ENCODE measurements around the gene OR4N2. TPM values are rescaled to one million over a fixed set of nuclear protein-coding genes. Genes with fewer than 3 reads are reported as not detected.
"Not testable (repeated sequence)": the region's sequence is repeated elsewhere in the genome, so short reads cannot be mapped to it uniquely, and the experiment has no call there.

The OR4N2 gene
- total RNA-seq, 1 experiment from 2014 or later = not detected

DNA sequence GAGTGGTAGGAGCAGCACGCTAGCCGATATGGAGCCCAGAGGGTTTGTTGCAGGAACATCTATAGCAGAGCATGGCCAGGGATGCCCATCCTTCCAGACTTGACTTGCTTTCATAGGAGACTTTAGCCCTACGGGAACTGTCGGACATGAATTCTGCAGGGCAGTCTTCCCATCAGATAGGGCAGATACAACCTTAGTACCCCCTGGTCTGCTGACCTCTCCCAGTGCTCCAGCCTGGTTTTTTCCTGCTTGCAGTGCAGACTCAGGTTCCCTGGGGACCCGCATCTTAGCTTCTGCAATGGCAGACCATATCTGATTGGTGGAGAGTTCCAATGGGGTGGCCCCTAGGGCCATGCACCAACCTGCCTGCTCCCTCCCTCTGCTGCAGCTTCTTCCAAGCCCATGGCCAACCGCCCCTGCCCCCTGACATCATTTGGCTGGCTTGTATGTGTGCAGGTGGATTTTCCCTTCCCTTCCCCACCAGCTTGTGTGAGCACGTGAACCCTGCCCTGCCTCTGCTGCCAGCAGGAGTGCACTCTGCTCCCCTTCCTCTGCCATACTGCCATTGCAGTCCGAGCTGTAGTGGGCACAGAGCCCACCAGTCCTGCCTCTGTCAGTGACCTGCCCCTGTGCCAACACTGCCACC, 30.8 kb downstream of the OR4N2 start:
- not testable (repeated sequence) for DNase-seq (ENCODE audit: low read depth)

DNA sequence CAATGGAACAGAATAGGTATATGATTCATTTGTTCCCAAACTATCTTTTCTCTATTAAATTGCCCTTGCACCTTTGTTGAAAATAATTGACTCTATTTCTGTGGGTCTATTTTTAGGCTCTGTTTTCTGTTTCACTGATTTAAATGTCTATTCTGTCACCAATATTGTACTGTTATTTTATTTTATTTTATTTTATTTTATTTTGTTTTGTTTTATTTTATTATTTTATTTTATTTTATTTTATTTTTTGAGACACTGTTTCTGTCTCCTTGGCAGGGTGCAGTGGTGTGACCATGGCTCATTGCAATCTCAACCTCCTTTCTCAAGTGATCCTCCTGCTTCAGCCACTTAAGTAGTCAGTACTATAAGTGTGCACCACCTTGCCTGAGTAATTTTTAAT, 34.9 kb downstream of the OR4N2 start:
- DNase-seq (ENCODE audit: low read depth) = no peak

DNA sequence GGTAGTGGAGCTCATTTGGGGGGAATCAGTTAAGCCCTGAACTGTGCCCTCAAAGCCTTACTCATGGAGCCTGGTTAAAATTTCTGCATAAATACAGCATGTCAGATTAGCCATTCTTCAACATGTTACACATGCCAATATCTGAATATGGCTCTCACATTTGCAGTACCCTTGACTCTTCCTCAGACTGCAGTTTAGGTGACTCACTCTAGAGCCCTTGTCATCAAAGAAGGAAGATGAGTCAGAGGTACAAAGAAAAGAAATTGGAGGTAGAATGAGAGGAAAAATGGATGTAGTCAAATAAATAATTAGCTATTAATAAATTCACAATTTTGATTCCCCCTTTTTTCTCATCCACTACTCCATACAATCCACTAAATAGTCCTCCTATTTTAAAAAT, 47.8 kb downstream of the OR4N2 start:
- DNase-seq (ENCODE audit: low read depth) = peak; percentile 12

DNA sequence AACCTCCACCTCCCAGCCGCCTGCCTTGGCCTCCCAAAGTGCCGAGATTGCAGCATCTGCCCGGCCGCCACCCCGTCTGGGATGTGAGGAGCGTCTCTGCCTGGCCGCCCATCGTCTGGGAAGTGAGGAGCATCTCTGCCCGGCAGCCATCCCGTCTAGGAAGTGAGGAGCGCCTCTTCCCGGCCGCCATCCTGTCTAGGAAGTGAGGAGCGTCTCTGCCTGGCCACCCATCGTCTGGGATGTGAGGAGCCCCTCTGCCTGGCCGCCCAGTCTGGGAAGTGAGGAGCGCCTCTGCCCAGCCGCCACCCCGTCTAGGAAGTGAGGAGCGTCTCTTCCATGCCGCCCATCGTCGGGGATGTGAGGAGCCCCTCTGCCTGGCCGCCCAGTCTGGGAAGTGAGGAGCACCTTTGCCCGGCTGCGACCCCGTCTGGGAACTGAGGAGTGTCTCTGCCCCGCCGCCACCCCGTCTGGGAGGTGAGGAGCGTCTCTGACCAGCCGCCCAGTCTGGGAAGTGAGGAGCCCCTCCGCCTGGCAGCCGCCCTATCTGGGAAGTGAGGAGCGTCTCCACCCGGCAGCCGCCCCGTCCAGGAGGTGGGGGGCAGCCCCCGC, 62.6 kb downstream of the OR4N2 start:
- DNase-seq (ENCODE audit: low read depth) = not testable (repeated sequence)

DNA sequence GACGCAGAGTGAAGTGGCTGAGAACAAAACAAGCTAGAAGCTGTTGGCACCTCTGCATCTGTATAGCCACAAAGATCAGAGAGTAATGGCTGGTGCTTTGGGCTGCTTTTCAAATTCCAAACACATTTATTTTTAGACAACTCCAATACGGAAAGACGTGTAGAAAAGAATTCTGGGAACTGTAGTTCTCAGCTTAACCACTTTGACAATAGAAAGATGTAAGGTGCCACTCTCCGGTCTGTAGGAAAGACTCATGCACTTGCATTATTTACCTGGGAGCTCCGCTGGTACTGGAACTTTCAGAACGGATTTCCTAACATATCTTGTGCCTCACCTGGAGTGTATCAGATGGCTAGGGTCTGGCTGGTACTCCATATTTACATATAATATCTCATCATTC, 69.6 kb downstream of the OR4N2 start:
- DNase-seq (ENCODE audit: low read depth) = no peak

DNA sequence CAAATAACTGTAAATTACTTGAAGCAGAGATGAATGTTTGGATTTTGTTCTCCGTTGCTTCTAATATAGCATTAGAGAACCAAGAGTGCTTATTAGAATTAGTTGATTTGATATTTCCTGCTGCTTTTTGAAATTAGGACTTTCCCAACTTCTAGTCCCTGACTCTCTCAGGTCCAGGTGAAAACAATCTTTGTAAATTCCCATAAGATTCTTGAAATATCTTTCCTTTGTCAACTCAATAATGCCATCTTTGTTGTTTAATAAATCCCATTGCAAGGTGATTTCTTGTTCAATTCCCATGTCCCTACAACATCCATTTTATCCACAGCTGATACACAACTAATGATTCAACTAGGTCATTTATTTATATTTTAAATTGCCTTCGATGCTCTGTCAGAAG, 71.3 kb downstream of the OR4N2 start, which contains the start of gene OR4K2:
Gene OR4K2 (plus strand): TSS at position 301 of the 400 bp plus-strand sequence. CDS start 1,126 bp downstream, outside the sequence.
- DNase-seq (ENCODE audit: low read depth) = no peak

DNA sequence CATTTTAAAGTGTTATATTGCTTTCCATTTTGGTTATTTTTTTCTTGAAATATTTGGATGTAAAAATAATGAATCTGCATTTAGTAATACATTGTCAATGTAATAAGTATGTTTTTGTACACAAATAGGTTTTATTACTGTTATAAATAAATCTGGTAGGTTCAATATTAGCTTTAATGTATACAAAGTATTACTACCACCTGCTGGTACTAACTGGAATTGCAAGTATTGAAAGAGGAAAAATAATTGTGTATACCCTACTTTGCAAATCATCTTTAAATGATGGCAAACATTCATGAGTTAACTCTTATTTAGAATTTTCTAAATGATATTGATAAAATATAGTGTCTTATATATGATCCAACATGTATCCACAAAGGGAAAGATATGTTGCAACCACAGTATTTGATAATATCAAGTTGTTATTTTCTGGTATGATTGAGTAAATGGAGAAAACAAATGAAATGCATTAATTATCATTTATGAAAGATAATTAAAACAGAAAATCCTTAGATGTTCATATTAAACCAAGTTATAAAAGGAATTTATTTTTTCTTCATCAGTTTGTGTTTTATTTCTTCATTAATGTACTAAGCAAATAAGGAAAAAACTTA, 74.6 kb downstream of the OR4N2 start:
- peak; percentile 6 for DNase-seq (ENCODE audit: low read depth)

Other genes starting within 250 kb of the OR4N2 start
- not detected in 2 replicates for gene OR11H2, start 89.9 kb upstream of the OR4N2 start, total RNA-seq (2014; rRNA removed; shearing (Covaris generic))
- not detected in 2 replicates for gene OR4Q3, start 60.2 kb upstream of the OR4N2 start, total RNA-seq (2014; rRNA removed; shearing (Covaris generic))
- gene OR4M1, start 30.3 kb upstream of the OR4N2 start, total RNA-seq (2014; rRNA removed; shearing (Covaris generic)) = not detected in 2 replicates
- not detected in 2 replicates for gene OR4K2, start 71.4 kb downstream of the OR4N2 start, total RNA-seq (2014; rRNA removed; shearing (Covaris generic))
- gene OR4K5, start 116.8 kb downstream of the OR4N2 start, total RNA-seq (2014; rRNA removed; shearing (Covaris generic)) = not detected in 2 replicates
- not detected in 2 replicates for gene OR4K1, start 127.1 kb downstream of the OR4N2 start, total RNA-seq (2014; rRNA removed; shearing (Covaris generic))
- not detected in 2 replicates for gene OR4K15, start 171.8 kb downstream of the OR4N2 start, total RNA-seq (2014; rRNA removed; shearing (Covaris generic))
- not detected in 2 replicates for gene OR4Q2, start 198.4 kb downstream of the OR4N2 start, total RNA-seq (2014; rRNA removed; shearing (Covaris generic))
- gene OR4K14, start 215.5 kb downstream of the OR4N2 start, total RNA-seq (2014; rRNA removed; shearing (Covaris generic)) = not detected in 2 replicates
- not detected in 2 replicates for gene OR4K13, start 232.3 kb downstream of the OR4N2 start, total RNA-seq (2014; rRNA removed; shearing (Covaris generic))